GM12873 (cell line): Measurements from ENCODE around the gene INPP4A.

Experiments used
- TF ChIP-seq, protein P1 (sequence below): IDR thresholded peaks from 2 replicates; pipeline ENCODE4 v1.5.1; 2012; ENCODE audit warnings: low read depth, mild to moderate bottlenecking, moderate library complexity, low read length, control low read depth; ENCODE audit not compliant: insufficient read depth; ENCODE audit errors: missing control alignments

Gene INPP4A

DNA sequence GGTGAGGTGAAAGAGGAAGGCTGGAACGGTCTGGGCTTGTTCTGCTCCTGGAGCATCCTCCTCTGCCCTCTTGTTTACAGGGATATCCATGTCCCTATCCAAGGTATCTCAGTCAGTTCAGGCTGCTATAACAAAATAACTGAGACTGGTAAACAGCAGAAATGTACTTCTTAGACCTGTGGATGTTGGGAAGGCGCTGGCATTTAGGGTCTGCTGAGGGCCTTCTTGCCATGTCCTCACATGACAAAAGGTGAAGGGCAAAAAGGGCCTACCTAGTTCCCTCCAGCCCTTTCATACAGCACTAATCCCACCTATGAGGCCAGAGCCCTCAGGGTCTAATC, 65.6 kb downstream of the INPP4A start:
- TF ChIP-seq, protein P1, sequence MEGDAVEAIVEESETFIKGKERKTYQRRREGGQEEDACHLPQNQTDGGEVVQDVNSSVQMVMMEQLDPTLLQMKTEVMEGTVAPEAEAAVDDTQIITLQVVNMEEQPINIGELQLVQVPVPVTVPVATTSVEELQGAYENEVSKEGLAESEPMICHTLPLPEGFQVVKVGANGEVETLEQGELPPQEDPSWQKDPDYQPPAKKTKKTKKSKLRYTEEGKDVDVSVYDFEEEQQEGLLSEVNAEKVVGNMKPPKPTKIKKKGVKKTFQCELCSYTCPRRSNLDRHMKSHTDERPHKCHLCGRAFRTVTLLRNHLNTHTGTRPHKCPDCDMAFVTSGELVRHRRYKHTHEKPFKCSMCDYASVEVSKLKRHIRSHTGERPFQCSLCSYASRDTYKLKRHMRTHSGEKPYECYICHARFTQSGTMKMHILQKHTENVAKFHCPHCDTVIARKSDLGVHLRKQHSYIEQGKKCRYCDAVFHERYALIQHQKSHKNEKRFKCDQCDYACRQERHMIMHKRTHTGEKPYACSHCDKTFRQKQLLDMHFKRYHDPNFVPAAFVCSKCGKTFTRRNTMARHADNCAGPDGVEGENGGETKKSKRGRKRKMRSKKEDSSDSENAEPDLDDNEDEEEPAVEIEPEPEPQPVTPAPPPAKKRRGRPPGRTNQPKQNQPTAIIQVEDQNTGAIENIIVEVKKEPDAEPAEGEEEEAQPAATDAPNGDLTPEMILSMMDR = no peak

DNA sequence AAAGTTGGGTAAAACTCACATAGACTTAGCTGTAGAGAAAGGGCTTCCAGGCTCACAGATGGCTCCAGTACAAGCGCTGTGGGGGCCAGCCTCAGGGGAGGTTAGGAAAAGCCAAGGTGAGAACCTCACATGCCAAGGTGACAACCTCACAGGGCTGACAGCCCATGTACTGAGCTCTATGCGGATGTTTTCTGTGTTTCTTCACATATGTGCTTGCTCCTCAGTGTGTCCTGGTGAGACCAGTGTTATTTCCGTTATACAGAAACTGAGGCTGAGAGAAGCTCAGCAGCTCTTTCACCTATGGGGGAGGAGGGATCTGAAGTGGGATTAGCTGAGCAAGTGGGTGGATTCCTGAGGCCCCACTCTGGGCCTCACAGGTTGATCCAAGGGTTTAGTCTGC, 67.3 kb downstream of the INPP4A start:
- TF ChIP-seq, protein P1 = no peak

DNA sequence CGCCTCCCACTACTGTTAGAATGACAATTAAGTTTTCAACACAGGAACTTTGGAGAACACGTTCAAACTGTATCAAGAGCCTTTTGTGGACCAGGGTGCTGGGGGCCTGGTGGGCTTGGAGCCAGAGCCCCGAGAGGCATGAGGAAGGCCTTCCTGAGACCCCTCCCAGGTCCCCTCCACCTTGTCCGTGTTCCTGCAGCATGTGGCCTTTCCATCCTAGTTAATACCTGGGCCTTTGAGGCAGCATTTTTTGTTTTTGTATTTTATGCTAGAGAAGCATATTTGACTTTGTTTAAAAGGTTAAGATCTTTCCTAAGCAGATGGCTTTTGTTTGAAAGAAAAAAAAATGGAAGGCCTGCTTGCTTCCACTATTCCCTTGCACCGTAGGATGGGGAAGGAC, 68.0 kb downstream of the INPP4A start:
- TF ChIP-seq, protein P1 = no peak

DNA sequence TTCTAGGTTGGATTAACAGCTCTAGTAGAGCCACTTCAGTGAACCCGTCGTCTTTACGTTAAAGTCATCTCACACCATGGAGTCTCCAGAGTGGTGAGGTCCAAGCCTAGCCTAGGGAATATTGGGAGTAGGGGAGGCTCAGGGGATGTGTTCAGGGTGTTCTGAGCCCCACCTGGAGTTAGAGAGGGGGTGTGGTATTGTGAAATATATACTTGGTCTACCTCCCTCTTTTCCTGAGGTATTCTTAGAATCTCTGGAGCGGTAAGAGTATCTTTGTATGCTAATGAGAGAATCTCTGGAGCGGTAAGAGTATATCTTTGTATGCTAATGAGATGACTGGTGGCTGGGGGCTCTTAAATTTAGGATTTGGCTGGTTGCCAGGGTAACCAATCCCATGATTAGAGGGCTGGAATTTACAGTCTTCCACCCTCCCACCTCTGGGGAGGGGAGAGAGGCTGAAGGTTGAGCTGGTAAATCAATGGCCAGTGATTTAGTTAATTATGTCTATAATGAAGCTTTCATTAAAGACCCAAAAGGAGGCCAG, 69.5 kb downstream of the INPP4A start:
- TF ChIP-seq, protein P1 = no peak

DNA sequence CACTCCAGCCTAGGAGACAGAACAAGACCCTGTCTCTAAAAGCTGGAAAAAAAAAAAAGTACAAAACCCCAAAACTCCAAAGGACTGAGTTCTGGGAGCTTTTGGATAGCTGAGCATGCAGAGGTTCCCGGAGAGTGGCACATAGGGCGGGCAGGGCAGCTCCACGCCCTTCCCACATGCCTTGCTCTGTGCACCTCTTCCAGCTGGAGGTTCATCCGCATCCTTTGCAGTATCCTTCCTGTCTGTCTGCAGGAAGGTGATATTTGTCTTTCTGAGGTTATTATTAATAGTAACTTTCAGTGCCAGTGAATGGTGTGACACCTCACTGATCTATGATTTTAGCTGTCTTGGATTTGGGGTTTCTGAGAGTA, 70.2 kb downstream of the INPP4A start:
- TF ChIP-seq, protein P1 = no peak

DNA sequence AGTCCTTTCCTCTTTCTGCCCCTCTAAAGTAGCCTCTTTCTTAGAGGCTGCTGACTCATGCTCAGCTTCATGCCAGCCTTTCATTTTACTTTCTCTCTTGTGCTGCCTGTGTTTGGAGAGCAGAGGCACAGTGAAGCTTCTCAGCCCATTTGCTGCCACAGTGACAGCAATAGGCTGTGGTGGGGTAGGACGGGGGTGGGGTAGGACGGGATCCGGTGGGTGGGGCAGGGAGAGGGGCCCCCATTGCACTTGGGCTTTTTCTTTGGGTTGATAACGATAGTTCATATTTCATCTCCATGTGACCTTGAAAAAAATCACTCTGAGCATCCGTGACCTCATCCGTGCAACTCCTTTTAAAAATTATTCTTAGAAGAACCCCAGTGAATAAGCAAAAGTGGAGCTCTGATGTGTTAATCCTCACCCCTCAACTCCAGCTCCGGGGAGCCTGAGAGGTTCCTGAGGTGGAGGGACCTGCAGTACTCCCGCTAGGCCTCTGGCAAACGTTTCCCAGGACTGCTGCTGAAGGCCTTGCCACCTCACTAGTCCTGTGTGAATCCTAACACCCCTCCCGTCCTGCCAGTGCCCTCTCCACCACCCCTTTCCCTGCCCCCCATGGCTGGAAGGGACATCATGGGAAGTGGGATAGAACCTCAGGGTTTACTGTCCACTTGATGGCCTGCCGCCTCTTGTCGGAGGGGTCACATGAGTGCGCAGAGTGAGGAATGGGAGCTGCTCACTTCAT, 70.8 kb downstream of the INPP4A start:
- TF ChIP-seq, protein P1 = no peak

DNA sequence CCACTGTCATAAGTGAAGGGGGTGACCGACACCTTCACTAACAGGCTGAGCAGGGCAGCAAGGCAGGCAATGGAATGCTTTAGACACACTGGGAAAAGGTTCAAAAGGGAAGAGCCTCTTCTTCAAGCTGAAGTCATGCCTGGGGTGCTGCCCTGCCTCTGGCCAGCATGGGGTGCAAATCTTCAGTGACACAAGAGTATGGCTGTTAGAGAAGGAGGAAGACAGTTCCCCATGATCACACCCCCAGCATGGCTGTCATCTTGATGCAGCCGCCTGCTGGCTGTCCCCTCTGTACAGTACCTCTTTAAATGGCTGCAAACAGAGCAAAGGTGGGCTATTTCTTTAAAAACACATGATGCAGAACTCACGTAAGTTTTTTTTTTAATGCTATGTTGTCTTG, 71.9 kb downstream of the INPP4A start:
- TF ChIP-seq, protein P1 = no peak
